Trophoblast cell (in vitro differentiated cells and primary cell): ENCODE measurements around the gene LRRC27.

ENCODE experiments used
- DNase-seq, 2 donors: peaks; one replicate each; pipeline ENCODE4 v3.0.0-alpha.2; 2016
- H2AFZ ChIP-seq: 2 replicates; pipeline ENCODE4 v1.6.1; 2013; ENCODE audit warnings: low read length, moderate library complexity, mild to moderate bottlenecking; ENCODE audit not compliant: insufficient read depth, poor library complexity
- H2AK5ac ChIP-seq: 2 replicates; pipeline ENCODE4 v1.6.1; 2013; ENCODE audit warnings: mild to moderate bottlenecking, low read length
- H2BK120ac ChIP-seq: 2 replicates; pipeline ENCODE4 v1.6.1; 2013; ENCODE audit warnings: low read length, mild to moderate bottlenecking, moderate library complexity; ENCODE audit not compliant: insufficient read depth, poor library complexity
- H2BK12ac ChIP-seq: 2 replicates; pipeline ENCODE4 v1.6.1; 2013; ENCODE audit warnings: mild to moderate bottlenecking, low read length, moderate library complexity
- H2BK5ac ChIP-seq: 2 replicates; pipeline ENCODE4 v1.6.1; 2013; ENCODE audit warnings: low read length, low read depth, moderate library complexity, mild to moderate bottlenecking; ENCODE audit not compliant: poor library complexity
- H3K14ac ChIP-seq: 2 replicates; pipeline ENCODE4 v1.6.1; 2013; ENCODE audit warnings: mild to moderate bottlenecking, low read length
- H3K18ac ChIP-seq: 2 replicates; pipeline ENCODE4 v1.6.1; 2013; ENCODE audit warnings: mild to moderate bottlenecking, low read length
- H3K23ac ChIP-seq: 2 replicates; pipeline ENCODE4 v1.6.1; 2013; ENCODE audit warnings: low read length
- H3K27ac ChIP-seq: 2 replicates; pipeline ENCODE4 v1.5.1; 2013; ENCODE audit warnings: low read depth, mild to moderate bottlenecking, inconsistent platforms, low read length, moderate library complexity
- H3K27me3 ChIP-seq: 2 replicates; pipeline ENCODE4 v1.6.1; 2013; ENCODE audit warnings: inconsistent platforms, mild to moderate bottlenecking, low read length, moderate library complexity; ENCODE audit not compliant: insufficient read depth
- H3K36me3 ChIP-seq, 2 experiments: 1 replicate in 1 of 2; 2 replicates in 1 of 2; pipeline ENCODE4 v1.6.1; 2013; ENCODE audit warnings: low read length in 2 of 2, mild to moderate bottlenecking in 2 of 2, moderate library complexity in 1 of 2; ENCODE audit not compliant: insufficient read depth in 2 of 2, control insufficient read depth in 1 of 2
- H3K4ac ChIP-seq: 2 replicates; pipeline ENCODE4 v1.6.1; 2013; ENCODE audit warnings: low read depth, mild to moderate bottlenecking, low read length, moderate library complexity
- H3K4me1 ChIP-seq, 2 experiments: 1 replicate in 1 of 2; 2 replicates in 1 of 2; pipeline ENCODE4 v1.6.1; 2013; ENCODE audit warnings: low read length in 2 of 2, mild to moderate bottlenecking in 2 of 2, moderate library complexity in 1 of 2; ENCODE audit not compliant: insufficient read depth in 2 of 2, control insufficient read depth in 1 of 2
- H3K4me2 ChIP-seq: 2 replicates; pipeline ENCODE4 v1.6.1; 2013; ENCODE audit warnings: inconsistent platforms, mild to moderate bottlenecking, low read length, moderate library complexity
- H3K4me3 ChIP-seq: 2 replicates; pipeline ENCODE4 v1.5.1; 2013; ENCODE audit warnings: mild to moderate bottlenecking, low read depth, low read length, inconsistent platforms
- H3K79me1 ChIP-seq: one replicate; pipeline ENCODE4 v1.6.1; 2013; ENCODE audit warnings: low read length
- H3K79me2 ChIP-seq: 2 replicates; pipeline ENCODE4 v1.6.1; 2013; ENCODE audit warnings: low read length, mild to moderate bottlenecking; ENCODE audit not compliant: control insufficient read depth, insufficient read depth, poor library complexity
- H3K9ac ChIP-seq: 2 replicates; pipeline ENCODE4 v1.6.1; 2013; ENCODE audit warnings: mild to moderate bottlenecking, low read length
- H3K9me3 ChIP-seq: 2 replicates; pipeline ENCODE4 v1.6.1; 2013; ENCODE audit warnings: low read depth, mild to moderate bottlenecking, control low read depth, inconsistent platforms, low read length; ENCODE audit not compliant: insufficient read depth
- H4K12ac ChIP-seq: 2 replicates; pipeline ENCODE4 v1.6.1; 2013; ENCODE audit warnings: low read depth, mild to moderate bottlenecking, low read length, moderate library complexity
- H4K8ac ChIP-seq: 2 replicates; pipeline ENCODE4 v1.6.1; 2013; ENCODE audit warnings: low read depth, mild to moderate bottlenecking, low read length, moderate library complexity
- H4K91ac ChIP-seq: one replicate; pipeline ENCODE4 v1.6.1; 2013; ENCODE audit warnings: low read depth, mild to moderate bottlenecking, low read length, moderate library complexity
- whole genome bisulfite sequencing: extraction: QIAGEN DNeasy Blood & Tissue Kit; methylation state at CpG from one replicate; pipeline ENCODE4 v1.1.7; 2013; ENCODE audit warnings: missing lambda C conversion rate; ENCODE audit not compliant: insufficient read length, insufficient coverage; ENCODE audit errors: extremely low coverage; 5-methylcytosine and 5-hydroxymethylcytosine counted together

Gene LRRC27

DNA sequence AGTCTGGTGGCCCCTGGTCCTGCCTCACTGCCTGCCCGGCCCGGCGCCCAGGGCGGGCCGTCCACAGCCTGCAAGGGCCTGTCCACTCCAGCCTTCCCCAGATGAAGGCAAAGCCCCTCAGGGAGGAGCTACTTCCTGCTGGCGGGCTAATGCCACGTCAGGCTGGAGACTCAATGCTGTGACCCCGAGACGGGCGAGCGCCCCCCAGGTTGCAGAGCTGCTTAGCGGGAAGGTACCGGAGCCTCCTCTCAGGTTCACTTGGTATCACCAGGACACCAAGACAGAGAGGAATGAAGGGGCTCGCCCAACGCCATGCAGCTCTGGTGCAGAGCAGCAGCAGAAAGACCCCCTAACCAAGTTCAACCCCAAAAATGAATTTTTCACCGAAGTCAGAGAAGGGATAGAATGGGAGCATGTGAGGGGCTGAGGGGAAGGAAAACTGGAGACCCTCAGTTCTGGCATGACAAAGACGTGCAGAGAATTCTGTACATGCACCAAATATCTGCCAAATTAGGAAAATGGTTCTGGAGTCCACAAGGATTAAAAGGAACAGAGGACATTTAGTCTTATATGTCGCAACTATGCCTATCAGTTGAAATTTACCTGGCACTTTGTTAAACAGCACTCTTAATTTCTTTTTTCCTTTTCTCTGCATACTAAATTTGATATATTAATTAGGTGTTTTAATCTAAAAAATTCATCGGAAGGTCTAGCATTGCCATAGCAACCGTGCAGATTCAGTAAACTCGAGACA is 27.1 kb upstream of the LRRC27 start:
- Histone ChIP-seq H3K4ac (no peak overlapping the region), H3K23ac (no peak overlapping the region), H3K79me2 (no peaks in the 10 kb centered on the region), H3K4me3 (no peak overlapping the region), H3K14ac (no peak overlapping the region), H4K91ac (no peak overlapping the region), H2BK12ac (no peak overlapping the region), H3K4me2 (no peak overlapping the region), H3K27me3 (peaks cover 37% of the 10 kb centered on the region), H4K12ac (no peak overlapping the region), H3K27ac (no peak overlapping the region), H3K36me3 (no peaks in the 10 kb centered on the region), H2AFZ (no peak overlapping the region), H2AK5ac (no peak overlapping the region), H3K18ac (no peak overlapping the region), H3K9ac (no peak overlapping the region), H3K4me1 (peaks cover 3 to 5% of the 10 kb centered on the region in 2 experiments), H2BK5ac (no peak overlapping the region), H2BK120ac (no peak overlapping the region), H4K8ac (no peak overlapping the region), H3K9me3 (peaks cover 28% of the 10 kb centered on the region), H3K79me1 (no peaks in the 10 kb centered on the region)
- no CpG with 5 or more reads among the region's 21 CpGs for WGBS
- no peak for DNase-seq

DNA sequence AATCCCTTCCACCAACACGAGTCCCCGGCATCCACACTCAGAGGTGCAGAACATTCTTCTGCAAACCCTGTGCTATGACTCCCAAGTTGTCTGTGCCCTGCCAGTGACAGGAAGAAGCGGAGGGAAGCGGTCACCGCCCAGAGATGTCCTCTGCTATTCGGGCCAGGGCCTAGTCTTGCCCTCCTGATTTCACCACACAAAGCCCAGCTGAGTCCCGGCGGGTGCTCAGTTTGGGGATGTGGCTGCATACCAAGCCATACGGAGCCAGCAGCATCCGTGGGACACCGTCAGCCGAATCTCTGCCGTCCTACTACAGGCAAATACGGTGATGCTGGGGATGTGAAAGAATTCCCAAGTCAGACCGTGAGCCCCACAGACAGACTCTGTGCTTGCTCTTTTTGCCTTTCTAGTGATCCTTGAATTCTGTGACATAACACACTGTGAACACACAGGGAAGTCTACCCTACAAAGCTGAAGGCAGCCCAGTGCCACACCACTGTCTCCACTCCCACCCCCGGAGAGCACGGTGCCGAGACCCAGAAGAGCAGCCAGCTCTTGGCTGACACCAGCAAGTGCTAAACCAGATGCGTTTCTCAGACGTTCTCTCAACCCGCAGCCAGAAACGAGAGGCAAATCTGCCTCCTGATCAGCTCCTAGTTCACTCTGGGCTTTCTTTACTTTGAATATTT is 26.2 kb upstream of the LRRC27 start:
- no peak for DNase-seq
- no peak overlapping the region for H3K23ac ChIP-seq
- no peak overlapping the region for H3K27ac ChIP-seq
- H3K36me3 ChIP-seq: no peaks in the 10 kb centered on the region
- H3K9ac ChIP-seq: no peak overlapping the region
- no CpG with 5 or more reads among the region's 22 CpGs for WGBS
- H3K18ac ChIP-seq: no peak overlapping the region
- no peak overlapping the region for H2AK5ac ChIP-seq
- no peak overlapping the region for H2BK120ac ChIP-seq
- no peaks in the 10 kb centered on the region for H3K79me2 ChIP-seq
- H3K27me3 ChIP-seq: peaks cover 39% of the 10 kb centered on the region
- H3K9me3 ChIP-seq: peaks cover 28% of the 10 kb centered on the region
- H2AFZ ChIP-seq: no peak overlapping the region
- H4K91ac ChIP-seq: no peak overlapping the region
- no peak overlapping the region for H3K4me3 ChIP-seq
- no peak overlapping the region for H4K8ac ChIP-seq
- H4K12ac ChIP-seq: no peak overlapping the region
- no peak overlapping the region for H2BK5ac ChIP-seq
- H3K79me1 ChIP-seq: no peaks in the 10 kb centered on the region
- H2BK12ac ChIP-seq: no peak overlapping the region
- H3K4me2 ChIP-seq: no peak overlapping the region
- H3K4me1 ChIP-seq: peaks cover 3 to 5% of the 10 kb centered on the region in 2 experiments
- no peak overlapping the region for H3K4ac ChIP-seq
- H3K14ac ChIP-seq: no peak overlapping the region

DNA sequence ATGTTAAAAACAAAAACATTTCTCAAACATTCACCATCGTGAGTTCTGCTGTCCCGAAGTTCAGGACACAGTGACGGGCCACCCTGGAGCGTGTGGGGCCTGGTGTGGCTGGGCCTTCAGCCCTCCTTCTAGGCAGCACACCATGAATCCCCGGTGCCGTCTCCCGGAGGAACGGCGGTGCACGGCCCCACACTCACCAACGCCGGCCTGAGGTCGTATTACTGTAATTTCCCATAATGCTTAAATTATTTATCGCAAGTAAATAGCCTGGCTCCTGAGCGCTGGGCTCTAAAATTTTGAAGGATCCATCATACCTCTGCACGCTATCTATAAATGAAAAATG is 25.7 kb upstream of the LRRC27 start:
- H3K18ac ChIP-seq: no peak overlapping the region
- WGBS: no CpG with 5 or more reads among the region's 16 CpGs

DNA sequence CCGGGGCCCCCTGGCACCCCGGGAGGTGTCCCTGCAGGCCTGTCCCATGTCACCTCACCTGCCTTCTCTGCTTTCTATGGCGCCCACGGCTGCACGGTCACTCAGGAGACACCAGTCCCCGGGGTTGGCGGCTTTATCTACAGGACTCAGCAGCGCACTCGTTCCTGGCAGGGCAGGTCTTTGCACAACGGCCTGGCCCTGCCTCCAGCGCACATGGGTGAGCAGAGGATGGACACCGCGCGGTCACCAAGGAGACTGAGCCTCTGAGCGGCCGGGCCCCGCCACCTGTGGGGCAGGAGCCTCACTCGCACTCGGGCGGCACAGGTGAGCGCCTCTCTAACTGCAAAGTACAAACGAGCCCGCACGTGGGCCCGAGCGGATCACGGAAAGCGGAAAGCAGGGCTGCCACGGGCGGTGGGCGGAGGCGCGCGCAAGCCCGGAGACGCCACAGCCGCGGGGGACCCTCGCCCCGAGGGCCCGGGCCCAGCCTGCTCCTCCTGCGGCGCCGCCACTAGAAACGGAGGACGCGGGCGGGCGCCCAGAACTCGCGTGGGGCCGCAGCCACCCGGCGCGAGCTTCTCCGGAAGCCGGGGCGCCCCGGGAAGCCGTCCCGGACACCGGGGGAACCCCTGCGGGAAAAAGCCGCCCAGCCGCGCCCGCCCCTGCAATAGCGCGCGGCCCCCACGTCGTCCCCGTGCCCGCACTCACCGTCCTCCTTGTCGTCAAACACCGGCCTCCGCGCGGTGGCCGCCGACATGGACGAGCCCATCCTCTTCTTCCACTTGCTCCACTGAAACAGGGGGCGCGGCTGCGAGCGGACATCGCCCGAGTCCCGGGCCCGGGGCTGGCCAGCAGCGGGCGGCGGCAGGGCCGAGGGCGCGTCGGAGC is 24.9 kb upstream of the LRRC27 start:
- Histone ChIP-seq H3K79me1 (no peaks in the 10 kb centered on the region), H2AFZ (no peak overlapping the region), H3K9ac (no peak overlapping the region), H3K14ac (no peak overlapping the region), H2BK5ac (no peak overlapping the region), H3K27me3 (peaks cover 39% of the 10 kb centered on the region), H3K79me2 (no peaks in the 10 kb centered on the region), H4K12ac (no peak overlapping the region), H3K4me2 (peak overlapping the region; percentile 82), H3K18ac (no peak overlapping the region), H3K23ac (no peak overlapping the region), H3K4me3 (peak overlapping the region; percentile 50), H3K4me1 (peaks cover 3 to 5% of the 10 kb centered on the region in 2 experiments), H2AK5ac (no peak overlapping the region), H2BK120ac (no peak overlapping the region), H4K91ac (no peak overlapping the region), H3K4ac (no peak overlapping the region), H2BK12ac (no peak overlapping the region), H3K9me3 (peaks cover 28% of the 10 kb centered on the region), H3K27ac (no peak overlapping the region), H3K36me3 (no peaks in the 10 kb centered on the region), H4K8ac (no peak overlapping the region)
- peak; percentile 21 to 51 for DNase-seq
- no CpG with 5 or more reads among the region's 98 CpGs for whole genome bisulfite sequencing

More for the DNA sequence above, 25.7 kb upstream of the LRRC27 start:
- no peak for DNase-seq
- H3K23ac ChIP-seq: no peak overlapping the region
- H4K91ac ChIP-seq: no peak overlapping the region
- peaks cover 3 to 5% of the 10 kb centered on the region in 2 experiments for H3K4me1 ChIP-seq
- no peak overlapping the region for H2BK5ac ChIP-seq
- H3K27ac ChIP-seq: no peak overlapping the region
- no peak overlapping the region for H3K4me3 ChIP-seq
- no peak overlapping the region for H4K12ac ChIP-seq
- H3K14ac ChIP-seq: no peak overlapping the region
- H2BK12ac ChIP-seq: no peak overlapping the region
- peaks cover 28% of the 10 kb centered on the region for H3K9me3 ChIP-seq
- peaks cover 39% of the 10 kb centered on the region for H3K27me3 ChIP-seq
- H3K79me2 ChIP-seq: no peaks in the 10 kb centered on the region
- no peak overlapping the region for H3K4me2 ChIP-seq
- no peak overlapping the region for H4K8ac ChIP-seq
- H2AK5ac ChIP-seq: no peak overlapping the region
- no peaks in the 10 kb centered on the region for H3K79me1 ChIP-seq
- H3K9ac ChIP-seq: no peak overlapping the region
- H2AFZ ChIP-seq: no peak overlapping the region
- no peak overlapping the region for H2BK120ac ChIP-seq
- H3K36me3 ChIP-seq: no peaks in the 10 kb centered on the region
- no peak overlapping the region for H3K4ac ChIP-seq
